GM13977 (cell line): ENCODE measurements around the gene DUSP28.
A peak's percentile ranks its signal among the peaks of the same experiment; 100 is the strongest.

Experiments
- DNase-seq: peaks from one replicate; pipeline ENCODE4 v3.0.0; 2012; ENCODE audit warnings: low spot score
- in situ Hi-C: fragments of 300-500 bp; cut with MboI; formaldehyde crosslinking; loops from one replicate; pipeline ENCODE4 v1.12.0; 2022; ENCODE audit warnings: low sequenced_read_pairs, low pct_unique_long_range_greater_than_20kb, mixed read lengths, inconsistent platforms; ENCODE audit not compliant: unreplicated experiment
- TF ChIP-seq, protein P1 (sequence below): IDR thresholded peaks from 2 replicates; pipeline ENCODE4 v1.5.1; 2012; ENCODE audit warnings: mild to moderate bottlenecking, control low read depth; ENCODE audit not compliant: insufficient read depth; ENCODE audit errors: extremely low read depth, missing control alignments

Gene DUSP28

DNA sequence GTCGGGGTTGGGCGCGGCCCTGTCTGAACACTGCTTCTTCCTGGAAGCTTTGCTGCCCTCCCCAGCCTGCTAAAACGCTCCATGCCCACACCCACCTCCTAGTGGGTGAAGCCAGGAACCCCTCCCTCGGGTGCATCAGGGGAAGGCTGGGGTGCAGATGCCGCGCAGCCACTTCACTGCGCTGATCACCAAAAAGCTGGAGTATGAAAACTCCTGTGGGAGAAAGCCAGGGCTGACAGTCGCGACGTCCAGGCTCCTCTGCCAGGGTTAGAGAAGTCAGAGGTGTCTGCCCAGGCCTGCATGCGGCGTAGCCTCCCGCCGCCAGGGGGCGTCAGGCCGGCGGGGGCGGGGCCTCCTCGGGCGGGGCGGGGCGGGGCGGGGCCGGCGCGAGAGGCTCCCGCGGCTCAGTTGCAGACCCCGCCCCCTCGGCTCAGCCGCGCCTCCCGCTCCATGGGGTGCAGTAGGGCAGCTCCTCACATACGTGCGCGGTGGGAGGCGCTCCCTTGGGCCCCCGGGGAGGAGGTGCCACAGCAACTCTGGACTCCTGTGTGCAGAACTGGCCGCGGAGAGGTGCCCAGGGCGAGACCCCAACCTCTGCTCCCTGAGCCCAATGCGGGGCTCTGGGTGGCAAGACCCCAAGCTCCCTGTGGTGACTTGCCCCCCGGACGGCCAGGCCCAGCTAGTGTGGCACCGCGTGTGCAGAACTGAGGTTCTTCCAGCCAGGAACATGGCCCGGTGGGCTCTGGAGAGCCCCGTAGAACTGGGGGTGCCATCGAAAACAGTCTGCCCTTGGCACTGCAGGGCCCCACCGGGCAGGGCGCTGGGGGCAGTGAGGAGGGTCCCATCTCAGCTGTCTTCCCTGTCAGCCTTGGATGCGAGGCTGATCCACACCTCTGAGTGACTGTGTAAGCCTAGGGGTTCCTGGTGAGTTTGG, 6.3 kb downstream of the DUSP28 start:
- peak; percentile 92 for DNase-seq
- in situ Hi-C loops = no loop called here
- TF ChIP-seq, protein P1, sequence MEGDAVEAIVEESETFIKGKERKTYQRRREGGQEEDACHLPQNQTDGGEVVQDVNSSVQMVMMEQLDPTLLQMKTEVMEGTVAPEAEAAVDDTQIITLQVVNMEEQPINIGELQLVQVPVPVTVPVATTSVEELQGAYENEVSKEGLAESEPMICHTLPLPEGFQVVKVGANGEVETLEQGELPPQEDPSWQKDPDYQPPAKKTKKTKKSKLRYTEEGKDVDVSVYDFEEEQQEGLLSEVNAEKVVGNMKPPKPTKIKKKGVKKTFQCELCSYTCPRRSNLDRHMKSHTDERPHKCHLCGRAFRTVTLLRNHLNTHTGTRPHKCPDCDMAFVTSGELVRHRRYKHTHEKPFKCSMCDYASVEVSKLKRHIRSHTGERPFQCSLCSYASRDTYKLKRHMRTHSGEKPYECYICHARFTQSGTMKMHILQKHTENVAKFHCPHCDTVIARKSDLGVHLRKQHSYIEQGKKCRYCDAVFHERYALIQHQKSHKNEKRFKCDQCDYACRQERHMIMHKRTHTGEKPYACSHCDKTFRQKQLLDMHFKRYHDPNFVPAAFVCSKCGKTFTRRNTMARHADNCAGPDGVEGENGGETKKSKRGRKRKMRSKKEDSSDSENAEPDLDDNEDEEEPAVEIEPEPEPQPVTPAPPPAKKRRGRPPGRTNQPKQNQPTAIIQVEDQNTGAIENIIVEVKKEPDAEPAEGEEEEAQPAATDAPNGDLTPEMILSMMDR = peak; percentile 75

DNA sequence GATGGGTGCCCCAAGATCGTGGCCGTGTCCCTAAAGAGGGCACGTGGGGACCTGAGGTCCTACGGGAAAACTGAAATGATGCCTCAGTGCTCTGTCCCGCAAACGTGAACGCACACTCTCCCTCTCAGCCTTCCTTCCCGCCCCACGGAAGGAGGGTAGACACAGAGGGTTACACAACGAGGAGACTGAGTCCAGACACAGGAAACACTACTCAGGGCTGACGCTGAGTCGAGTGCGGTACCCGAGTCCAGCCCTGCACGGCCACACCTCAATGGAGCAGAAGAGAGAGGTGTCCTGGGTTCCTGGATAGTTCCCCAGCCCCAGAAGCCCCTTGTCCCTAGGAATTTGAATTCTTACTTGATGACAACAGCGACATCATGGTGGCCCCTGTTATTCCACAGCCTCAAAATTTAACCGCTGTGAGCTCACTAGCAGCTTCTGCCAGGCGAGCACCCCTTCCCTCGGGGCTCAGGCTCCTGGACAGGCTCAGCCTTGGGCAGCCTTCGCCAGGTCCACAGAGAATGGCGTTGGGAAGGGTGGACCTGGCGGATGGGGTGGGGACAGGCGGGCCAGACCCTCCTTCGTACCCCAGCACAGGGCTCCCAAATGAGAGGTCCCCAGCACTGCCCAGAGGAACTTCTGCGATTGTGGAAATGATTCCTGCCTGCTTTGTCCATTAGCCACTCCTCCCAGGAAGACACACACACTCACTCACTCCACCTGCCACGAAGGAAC, 7.1 kb downstream of the DUSP28 start:
- no peak for DNase-seq
- in situ Hi-C loops = no loop called here
- TF ChIP-seq, protein P1 = no peak

DNA sequence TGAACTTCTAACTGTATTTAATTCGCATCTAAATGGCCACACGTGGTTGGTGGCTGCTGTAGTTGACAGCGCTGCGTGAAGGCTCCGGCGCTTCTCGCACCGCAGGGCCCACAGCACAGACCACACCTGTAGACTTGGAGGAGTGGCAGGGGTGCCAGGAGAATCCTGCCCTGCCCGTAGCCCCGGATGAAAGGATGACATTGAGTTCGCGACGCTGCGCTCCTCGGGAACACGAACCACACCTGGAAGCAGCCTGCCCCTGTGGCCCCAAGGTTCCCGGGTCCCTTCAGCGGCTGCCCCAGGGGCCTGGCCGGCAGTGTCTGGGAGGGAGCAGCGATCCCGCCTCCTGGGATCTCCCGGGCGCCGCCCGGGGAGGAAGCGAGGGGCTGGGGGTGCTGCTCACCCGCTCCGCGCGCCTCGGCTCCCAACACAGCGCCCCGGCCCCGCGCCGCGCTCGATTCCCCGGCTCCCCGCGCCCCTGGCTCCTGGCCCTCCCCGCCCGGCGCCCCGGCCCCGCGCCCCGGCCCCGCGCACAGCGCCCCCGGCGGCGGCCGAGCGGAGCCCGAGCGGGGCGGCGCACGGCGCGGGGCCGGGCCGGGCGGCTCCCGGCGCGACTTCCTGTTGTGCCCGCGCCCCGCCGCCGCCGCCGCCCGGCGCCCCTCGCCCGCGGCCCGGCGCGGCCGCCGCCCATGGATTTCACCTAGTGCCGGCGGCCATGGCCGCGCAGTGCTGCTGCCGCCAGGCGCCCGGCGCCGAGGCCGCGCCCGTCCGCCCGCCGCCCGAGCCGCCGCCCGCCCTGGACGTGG, 7.9 kb downstream of the DUSP28 start, which contains the start of gene RNPEPL1:
Gene RNPEPL1, plus strand, starts transcription at position 613 of the 806 bp plus-strand sequence. Its CDS starts 103 bp downstream, at position 716.
- in situ Hi-C loops = no loop called here
- peak; percentile 79 for DNase-seq
- TF ChIP-seq, protein P1 = peak; percentile 29

DNA sequence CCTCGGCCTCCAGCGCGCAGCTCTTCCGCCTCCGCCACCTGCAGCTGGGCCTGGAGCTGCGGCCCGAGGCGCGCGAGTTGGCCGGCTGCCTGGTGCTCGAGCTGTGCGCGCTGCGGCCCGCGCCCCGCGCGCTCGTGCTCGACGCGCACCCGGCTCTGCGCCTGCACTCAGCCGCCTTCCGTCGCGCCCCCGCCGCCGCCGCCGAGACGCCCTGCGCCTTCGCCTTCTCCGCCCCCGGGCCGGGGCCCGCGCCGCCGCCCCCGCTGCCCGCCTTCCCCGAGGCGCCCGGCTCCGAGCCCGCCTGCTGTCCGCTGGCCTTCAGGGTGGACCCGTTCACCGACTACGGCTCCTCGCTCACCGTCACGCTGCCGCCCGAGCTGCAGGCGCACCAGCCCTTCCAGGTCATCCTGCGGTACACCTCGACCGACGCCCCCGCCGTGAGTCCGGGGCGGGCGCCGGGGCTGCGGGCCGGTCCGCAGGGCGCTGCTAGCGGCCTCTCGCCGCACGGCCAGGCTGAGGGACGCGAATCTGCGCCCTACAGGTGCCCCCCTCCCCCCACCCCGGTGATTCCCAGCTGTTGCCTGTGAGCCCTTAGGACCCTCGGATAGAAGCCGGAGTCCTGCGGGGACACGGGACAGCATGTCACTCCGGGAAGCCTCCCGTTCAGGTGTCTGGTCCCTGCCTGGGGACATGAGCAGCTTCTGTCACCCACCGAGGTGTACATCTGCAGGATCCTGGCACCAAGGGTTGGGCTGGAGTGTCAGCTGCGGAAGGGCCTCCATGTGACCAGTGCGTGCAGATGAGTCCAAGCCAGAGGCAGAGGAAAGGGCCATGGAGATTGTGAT, 8.7 kb downstream of the DUSP28 start:
- peak; percentile 78 for DNase-seq
- TF ChIP-seq, protein P1 = no peak
- in situ Hi-C loops = no loop called here

DNA sequence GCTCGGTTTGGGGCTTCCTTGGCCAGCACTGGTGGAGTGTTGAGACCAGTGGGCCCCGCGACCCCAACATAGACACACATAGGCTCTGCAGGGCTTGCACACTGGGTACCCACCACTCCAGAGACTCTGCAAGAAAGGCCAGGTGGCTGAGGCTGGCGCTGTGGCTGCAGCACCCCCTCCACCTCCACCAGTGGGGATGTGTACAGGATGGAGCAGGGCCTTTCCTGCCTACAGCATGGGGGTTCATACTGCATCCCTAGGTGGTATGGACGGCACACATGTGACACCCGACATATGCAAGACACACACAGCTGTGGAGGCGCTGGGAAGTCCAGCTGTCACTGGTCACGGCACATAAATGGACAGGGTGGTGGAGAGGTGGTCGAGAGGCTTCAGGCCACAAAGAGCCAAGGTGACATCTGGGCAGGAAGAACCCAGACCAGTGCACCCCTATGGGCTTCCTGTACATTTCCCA, 9.4 kb downstream of the DUSP28 start:
- TF ChIP-seq, protein P1 = no peak
- DNase-seq = no peak
- in situ Hi-C loops = no loop called here
